Activated B cell treated with CpG ODN at 0.5 μM for 24 hours (primary cell): ENCODE results near the gene ENOX1. TPM values are rescaled to one million over a fixed set of nuclear protein-coding genes. Genes with fewer than 3 reads are reported as not detected.

Experiments used
- ATAC-seq: fragments of 200-7000 bp; cut with Tn5 transposase; one replicate; pipeline ENCODE4 v1.10.0; 2021; ENCODE audit warnings: low read depth, mild to moderate bottlenecking, moderate library complexity
- CTCF ChIA-PET: fragments of 350-600 bp; sonication (Branson Sonifier 250); formaldehyde crosslinking; loops from one replicate; lab custom pipeline; 2021; ENCODE audit warnings: antibody characterized with exemption; lab: Charles Lee
- POLR2A ChIA-PET: fragments of 350-600 bp; sonication (Branson Sonifier 250); formaldehyde crosslinking; loops from one replicate; lab custom pipeline; 2021; ENCODE audit warnings: antibody characterized with exemption; lab: Charles Lee
- DNase-seq: peaks from one replicate; pipeline ENCODE4 v3.0.0; 2022
- H3K27ac Mint-ChIP-seq: one replicate; pipeline ENCODE4 v1.8.0; 2020; ENCODE audit warnings: mixed read lengths
- H3K27me3 Mint-ChIP-seq: one replicate; pipeline ENCODE4 v1.8.0; 2021; ENCODE audit warnings: mixed read lengths
- H3K36me3 Mint-ChIP-seq: one replicate; pipeline ENCODE4 v1.8.0; 2021; ENCODE audit warnings: low read depth, mixed read lengths
- H3K4me1 Mint-ChIP-seq: one replicate; pipeline ENCODE4 v1.8.0; 2021; ENCODE audit warnings: mixed read lengths
- H3K4me3 Mint-ChIP-seq: one replicate; pipeline ENCODE4 v1.8.0; 2020; ENCODE audit warnings: mild to moderate bottlenecking, mixed read lengths
- H3K9me3 Mint-ChIP-seq: one replicate; pipeline ENCODE4 v1.8.0; 2020; ENCODE audit warnings: mixed read lengths
- intact Hi-C: fragments of 100-400 bp; cut with micrococcal nuclease; formaldehyde crosslinking; loops from one replicate; pipeline ENCODE4 v1.15.1; 2024
- total RNA-seq: library from RNA; stranded (reverse); gene quantifications from 2 replicates; pipeline ENCODE4 v1.2.3, GENCODE V29; 2022
- TF ChIP-seq, protein P1 (sequence below): fragments of 200-600 bp; IDR thresholded peaks from one replicate; pipeline ENCODE4 v1.8.0; 2022; ENCODE audit warnings: antibody characterized with exemption, mild to moderate bottlenecking

Gene ENOX1
- total RNA-seq, 1 donor from 2014 or later, result not detected

DNA sequence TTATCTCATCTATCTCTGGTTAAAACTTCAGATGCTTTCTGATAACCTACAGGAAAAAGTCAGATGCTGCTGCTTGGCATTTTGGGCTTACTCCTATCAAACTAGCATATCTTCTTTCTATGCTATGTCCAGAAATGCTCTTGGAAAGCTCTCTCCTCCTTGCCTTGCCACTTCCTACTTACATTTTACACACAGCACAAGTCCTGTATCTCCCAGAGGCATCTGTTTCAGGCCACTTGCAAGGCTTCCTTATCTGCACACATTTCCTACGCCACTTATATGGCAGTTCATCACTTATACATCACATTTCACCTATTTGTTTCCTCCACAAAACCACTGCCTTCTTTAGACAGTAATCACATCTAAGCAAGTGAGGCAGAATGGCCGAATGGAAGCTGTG is 543.1 kb downstream of the ENOX1 start:
- H3K36me3 Mint-ChIP-seq, result no peaks in the 10 kb centered on the region

DNA sequence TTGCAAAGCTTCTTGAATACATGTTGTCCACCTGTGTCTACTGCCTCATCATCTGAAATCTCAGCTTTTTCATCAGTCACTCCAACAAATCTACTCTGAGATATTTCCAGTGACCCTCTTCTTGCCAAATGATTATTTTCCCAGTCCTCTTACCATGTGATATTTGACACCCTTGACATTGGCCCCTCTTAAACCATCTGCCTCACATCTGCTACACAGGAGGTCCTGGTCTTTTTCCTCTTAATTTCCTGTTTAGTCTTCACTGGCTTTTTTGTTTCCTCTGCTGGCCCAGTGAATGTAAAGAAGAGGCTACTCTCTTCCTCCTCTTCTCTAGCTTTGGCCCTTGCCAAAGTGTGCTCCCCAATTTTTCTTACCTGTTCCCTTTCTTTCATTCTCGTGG is 544.7 kb downstream of the ENOX1 start:
- no peak for DNase-seq
- Mint-ChIP-seq H3K36me3 (no peaks in the 10 kb centered on the region), H3K27ac (no peak overlapping the region), H3K9me3 (no peaks in the 10 kb centered on the region), H3K4me3 (no peak overlapping the region), H3K27me3 (peaks cover 7% of the 10 kb centered on the region), H3K4me1 (peaks cover 8% of the 10 kb centered on the region)
- ChIA-PET CTCF (no interaction called here), POLR2A (no interaction called here)
- no peak for ATAC-seq
- TF ChIP-seq, protein P1, sequence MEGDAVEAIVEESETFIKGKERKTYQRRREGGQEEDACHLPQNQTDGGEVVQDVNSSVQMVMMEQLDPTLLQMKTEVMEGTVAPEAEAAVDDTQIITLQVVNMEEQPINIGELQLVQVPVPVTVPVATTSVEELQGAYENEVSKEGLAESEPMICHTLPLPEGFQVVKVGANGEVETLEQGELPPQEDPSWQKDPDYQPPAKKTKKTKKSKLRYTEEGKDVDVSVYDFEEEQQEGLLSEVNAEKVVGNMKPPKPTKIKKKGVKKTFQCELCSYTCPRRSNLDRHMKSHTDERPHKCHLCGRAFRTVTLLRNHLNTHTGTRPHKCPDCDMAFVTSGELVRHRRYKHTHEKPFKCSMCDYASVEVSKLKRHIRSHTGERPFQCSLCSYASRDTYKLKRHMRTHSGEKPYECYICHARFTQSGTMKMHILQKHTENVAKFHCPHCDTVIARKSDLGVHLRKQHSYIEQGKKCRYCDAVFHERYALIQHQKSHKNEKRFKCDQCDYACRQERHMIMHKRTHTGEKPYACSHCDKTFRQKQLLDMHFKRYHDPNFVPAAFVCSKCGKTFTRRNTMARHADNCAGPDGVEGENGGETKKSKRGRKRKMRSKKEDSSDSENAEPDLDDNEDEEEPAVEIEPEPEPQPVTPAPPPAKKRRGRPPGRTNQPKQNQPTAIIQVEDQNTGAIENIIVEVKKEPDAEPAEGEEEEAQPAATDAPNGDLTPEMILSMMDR, result no peak
- intact Hi-C loops, result no loop called here

More for the DNA sequence above, 543.1 kb downstream of the ENOX1 start:
- ChIA-PET POLR2A (no interaction called here), CTCF (no interaction called here)
- TF ChIP-seq, protein P1, result no peak
- intact Hi-C loops, result no loop called here
- Mint-ChIP-seq H3K4me1 (peaks cover 8% of the 10 kb centered on the region), H3K9me3 (no peaks in the 10 kb centered on the region), H3K27ac (no peak overlapping the region), H3K27me3 (peaks cover 7% of the 10 kb centered on the region), H3K4me3 (no peak overlapping the region)
- DNase-seq (no peak), ATAC-seq (no peak)

DNA sequence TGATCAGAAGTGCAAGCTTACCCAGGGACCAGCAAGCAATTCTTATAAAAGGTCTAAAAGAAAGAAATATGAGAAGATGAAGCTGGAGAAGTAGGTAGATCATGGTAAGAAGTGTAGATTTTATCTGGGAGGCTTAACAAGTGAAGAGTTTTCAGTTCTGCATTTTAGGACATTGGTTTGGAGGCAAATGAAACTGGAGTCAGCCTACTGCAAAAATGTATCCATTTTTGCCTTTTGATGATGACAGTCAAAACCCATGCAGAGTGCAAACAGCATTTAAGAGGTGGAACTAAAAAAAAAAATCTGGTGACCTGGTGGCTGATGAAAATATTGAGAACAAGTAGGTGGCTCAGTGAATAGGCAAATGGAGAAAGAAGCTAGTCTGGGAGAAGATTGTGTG is 546.5 kb downstream of the ENOX1 start:
- H3K27me3 Mint-ChIP-seq, result peaks cover 4% of the 10 kb centered on the region
- DNase-seq (no peak), ATAC-seq (no peak)
- no peaks in the 10 kb centered on the region for H3K9me3 Mint-ChIP-seq
- peaks cover 8% of the 10 kb centered on the region for H3K4me1 Mint-ChIP-seq
- H3K4me3 Mint-ChIP-seq, result no peak overlapping the region
- ChIA-PET CTCF (no interaction called here), POLR2A (no interaction called here)
- intact Hi-C loops, result no loop called here
- H3K27ac Mint-ChIP-seq, result no peak overlapping the region
- no peaks in the 10 kb centered on the region for H3K36me3 Mint-ChIP-seq
- TF ChIP-seq, protein P1, result no peak

DNA sequence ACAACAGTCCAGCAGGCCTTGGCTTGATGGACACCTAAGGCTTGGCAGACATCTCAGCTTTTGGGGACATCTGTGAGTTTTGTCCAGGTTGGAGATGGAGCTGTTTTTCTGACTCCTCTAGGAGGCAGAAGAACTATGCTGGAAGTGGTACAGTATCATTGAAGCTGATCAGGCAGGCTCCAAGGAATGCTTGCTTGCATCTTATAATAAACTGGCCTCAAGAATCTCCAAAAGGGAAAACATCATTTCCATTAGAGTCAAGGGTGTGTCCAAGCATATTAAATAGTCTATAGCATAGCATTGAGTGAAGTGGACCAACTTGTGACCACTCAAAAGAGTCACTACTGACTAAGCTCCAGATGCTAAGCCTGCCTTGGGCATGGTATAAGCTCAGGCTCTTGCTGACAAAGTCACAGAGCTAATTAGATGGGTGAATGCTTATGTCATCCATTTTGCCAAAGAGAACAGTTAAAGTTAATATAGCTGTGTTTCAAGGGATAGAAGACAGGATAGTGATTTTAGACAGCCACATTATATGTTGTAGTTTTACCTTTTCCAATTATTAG is 547.4 kb downstream of the ENOX1 start:
- Mint-ChIP-seq H3K36me3 (no peaks in the 10 kb centered on the region), H3K4me1 (peaks cover 8% of the 10 kb centered on the region), H3K27me3 (peaks cover 3% of the 10 kb centered on the region), H3K27ac (no peak overlapping the region), H3K9me3 (no peaks in the 10 kb centered on the region), H3K4me3 (no peak overlapping the region)
- intact Hi-C loops, result no loop called here
- CTCF ChIA-PET, result no interaction called here
- no peak for ATAC-seq
- POLR2A ChIA-PET, result no interaction called here
- TF ChIP-seq, protein P1, result no peak
- no peak for DNase-seq

DNA sequence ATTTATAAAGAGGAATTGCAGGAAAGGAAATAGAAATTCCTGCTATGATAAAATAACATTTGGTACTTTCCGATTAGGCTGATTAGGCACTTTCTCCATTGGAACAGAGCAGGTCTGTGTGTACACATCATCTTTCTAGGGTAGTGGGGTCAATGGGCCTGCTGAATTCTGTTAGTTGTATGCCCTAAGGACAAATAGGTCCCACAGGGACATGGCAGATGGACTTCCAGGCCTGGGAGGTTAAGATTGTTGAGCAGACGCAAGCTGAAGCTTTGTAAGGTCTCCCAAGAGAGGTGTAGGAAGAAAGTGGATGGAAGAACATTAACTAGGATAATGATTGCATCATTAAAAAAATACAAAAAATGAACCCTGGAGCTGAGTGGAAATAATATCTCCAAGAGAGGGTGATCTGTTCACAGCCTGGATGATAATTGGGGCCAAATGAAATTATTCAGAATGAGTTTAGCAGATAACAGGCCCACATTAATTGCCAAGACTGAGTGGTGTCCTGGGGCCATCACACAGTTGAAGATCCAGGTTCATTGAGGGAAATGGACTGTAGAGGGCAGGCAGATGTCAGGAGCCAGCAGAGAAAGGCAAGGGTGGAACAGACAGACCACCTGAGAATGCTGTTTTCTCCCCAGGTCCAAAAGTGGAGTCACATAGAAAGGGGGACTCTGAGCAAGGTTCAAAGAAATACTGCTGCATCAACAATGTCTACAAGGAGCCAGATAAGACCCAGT is 548.3 kb downstream of the ENOX1 start:
- Mint-ChIP-seq H3K4me1 (peaks cover 8% of the 10 kb centered on the region), H3K36me3 (no peaks in the 10 kb centered on the region), H3K9me3 (no peaks in the 10 kb centered on the region), H3K4me3 (no peak overlapping the region), H3K27me3 (peaks cover 3% of the 10 kb centered on the region), H3K27ac (no peak overlapping the region)
- DNase-seq, result no peak
- TF ChIP-seq, protein P1, result no peak
- intact Hi-C loops, result no loop called here
- CTCF ChIA-PET, result no interaction called here
- ATAC-seq, result no peak
- POLR2A ChIA-PET, result no interaction called here
